LoVo (cell line): ENCODE measurements around the gene IFNA16.
"Not testable (repeated sequence)": the region's sequence is repeated elsewhere in the genome, so short reads cannot be mapped to it uniquely, and the experiment has no call there.

ENCODE experiments used
- DNase-seq: peaks from one replicate; pipeline ENCODE4 v3.0.0-alpha.2; 2016; ENCODE audit warnings: low spot score

IFNA16 gene

DNA sequence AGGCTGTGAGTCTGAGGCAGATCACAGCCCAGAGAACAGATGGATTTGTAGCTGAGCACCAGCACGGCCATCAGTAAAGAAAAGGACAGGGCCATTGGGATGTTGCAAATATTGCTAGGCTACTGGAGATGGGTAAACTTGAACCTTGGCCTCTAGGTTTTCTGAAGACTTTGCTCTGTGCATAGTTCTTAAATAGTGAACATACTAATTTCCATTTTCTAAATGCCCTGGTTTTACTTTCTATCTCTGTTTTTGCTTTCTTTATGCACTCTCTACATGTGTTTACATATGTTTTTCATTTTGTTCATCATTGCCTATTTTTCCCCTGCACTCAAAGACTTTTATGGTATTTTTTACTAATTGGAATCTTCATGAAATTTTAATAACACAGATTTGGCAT, at the start of gene IFNA16:
Gene IFNA16 (minus strand): TSS at position 101 of the 400 bp plus-strand sequence. CDS start 6 bp downstream, at position 95.
- not testable (repeated sequence) for DNase-seq

DNA sequence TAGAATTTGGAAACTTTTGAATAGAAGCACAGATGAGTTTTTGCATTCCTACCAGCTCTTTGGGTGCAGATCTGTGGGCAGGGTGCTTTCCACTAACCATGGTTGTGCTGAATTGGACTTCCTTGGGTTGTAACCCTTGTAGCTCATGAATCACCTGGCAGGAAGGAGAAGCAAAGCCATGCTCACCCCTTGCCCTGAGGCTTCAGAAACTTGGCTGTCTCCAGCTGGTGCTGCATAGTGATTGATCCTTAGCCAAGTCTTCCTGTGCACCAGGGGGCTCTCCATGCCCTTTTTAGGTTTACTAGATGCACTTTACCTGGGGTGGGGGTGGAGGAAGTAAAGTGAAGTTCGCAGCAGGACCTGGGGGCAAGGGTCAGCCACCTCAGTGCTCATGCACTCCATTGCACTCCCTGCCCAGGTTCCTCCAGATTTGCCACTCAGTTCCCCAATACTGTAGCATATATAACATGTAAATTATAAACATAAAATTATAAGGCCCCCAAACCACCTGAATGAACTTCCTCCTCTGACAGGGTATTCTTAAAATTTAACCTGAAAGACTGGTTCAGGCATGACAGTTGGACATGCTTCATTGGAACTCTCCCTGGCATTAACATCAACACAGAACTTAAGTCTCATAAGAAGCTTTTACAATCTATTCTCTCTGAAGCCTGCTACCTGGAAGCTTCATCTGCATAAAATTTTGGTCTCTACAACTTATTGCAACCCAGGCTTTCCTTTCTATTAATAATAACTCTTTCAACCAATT, 48.5 kb upstream of the IFNA16 start:
- no peak for DNase-seq

DNA sequence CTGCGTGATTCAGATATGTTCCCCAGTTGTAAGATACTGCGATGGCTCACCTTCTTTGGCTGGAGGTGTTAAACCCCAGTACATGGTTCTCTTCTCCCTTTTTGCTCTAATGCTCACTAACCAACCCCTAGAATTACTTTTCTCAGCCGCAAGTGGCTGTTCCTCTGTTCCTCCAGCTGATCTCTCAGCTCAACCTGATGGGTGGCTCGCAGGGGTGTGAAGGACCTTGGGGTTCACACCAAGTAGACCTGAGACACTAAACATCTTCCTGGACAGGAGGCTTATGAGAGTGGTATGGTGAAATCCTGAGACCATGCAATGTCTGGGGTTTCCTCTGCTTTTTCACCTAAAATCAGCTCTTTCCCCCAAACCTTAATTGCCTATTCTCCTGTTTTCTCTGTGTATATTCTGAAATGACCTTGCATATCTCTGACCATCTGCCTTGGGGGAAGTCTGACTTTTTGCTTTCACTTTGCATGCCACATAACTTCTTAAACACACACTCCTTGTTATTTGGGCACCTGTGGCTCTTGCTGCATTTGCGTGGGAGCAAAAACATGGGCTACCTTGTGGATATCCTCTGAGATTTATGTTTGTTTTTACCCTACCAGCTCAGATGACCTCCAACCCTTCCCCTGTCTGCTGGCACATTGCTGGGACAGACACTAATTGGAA, 38.6 kb upstream of the IFNA16 start:
- DNase-seq, result no peak

DNA sequence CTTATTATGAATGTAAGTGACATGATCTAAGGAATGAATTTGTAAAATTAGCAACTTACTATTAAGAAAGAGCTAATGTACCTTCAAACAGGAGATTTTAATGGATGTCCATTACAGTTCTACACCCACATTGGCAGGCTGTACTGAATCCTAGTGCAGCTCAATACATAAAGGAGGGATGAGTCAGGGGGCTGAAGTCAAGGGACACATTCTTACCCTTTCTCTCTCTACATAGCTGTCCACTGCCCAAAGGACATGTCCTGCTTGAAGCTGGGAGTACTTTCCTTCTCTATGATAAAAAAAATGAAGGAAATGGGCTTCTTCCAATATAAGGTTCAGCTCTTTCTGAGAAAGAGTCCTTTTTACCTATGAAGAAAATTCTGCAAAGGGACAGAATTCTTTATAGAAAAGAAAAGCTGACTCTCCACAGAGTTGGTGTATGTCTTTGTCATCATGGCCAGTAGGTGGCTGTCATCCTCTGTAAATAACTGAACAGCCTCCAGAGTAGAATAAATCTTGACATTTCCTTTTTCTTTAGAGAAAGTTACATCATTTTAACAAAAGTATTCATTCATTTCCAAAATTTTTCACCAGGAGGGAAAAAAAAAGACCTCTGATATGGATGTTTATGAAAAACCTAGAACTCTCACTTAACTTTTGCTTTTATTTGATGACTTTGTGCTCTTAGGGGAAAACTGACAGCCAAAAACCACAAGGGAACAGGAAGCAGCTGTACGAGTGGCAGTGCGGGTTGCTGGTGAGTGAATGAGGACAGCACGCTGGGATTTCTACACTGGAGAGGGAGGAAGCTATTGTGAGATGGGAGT, 35.8 kb upstream of the IFNA16 start:
- DNase-seq, result peak; percentile 50

DNA sequence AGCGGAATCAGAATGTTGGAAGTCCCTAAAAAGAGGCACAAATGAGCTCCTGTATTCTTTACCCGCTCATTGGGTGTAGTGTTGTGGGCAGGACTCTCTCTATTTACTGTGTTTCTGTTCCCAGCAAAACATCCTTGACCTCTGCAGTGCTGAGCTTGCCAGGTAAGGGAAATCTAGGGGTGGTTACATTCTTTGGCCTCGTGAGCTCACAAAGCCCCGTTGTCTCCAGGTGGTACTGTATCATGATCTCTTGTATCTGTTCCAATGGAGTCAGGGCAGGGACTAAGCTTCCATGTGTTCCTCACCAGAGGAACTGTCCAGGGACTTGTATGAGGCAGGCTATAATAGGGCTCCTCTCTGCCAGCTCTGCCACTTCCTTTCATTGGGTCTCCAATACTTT, 34.5 kb upstream of the IFNA16 start:
- no peak for DNase-seq

DNA sequence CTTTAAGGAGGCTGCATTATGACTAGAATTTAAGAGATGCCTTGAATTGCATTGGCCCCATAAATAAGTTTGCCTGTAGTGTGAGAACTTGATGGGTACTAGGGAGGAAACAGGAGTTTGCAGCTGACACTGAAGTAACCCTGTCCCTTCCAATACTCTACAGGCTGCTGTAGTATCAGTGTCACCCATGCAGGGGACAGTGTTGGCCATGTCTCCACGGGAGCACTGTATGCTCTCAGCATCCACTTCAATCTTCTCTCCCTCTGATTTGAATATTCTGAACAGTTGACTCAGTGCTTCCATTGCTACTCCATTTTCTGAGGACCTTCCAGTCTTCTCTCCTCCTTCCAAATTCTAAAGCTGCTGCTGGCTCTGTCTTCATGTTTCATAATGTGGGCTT, 34.1 kb upstream of the IFNA16 start:
- no peak for DNase-seq

DNA sequence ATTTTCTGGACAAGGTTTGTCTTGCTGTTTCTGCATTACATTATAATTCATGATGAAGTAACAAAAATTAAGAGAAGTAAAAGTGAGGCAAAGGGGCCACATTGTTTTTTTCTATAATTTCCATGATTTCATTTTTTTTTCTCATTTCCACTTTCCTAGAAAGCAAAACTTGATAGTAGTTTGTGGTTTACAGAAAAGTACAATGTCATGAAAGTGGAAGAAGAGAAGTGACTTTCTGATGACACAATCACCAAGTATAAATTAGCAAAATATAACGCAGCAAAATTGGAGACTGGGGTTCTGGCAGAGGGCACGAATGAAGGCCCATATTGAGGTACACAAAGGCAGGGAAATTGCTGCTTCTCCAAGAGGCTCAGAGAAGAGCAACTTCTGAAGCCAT, 27.7 kb upstream of the IFNA16 start:
- DNase-seq, result no peak

DNA sequence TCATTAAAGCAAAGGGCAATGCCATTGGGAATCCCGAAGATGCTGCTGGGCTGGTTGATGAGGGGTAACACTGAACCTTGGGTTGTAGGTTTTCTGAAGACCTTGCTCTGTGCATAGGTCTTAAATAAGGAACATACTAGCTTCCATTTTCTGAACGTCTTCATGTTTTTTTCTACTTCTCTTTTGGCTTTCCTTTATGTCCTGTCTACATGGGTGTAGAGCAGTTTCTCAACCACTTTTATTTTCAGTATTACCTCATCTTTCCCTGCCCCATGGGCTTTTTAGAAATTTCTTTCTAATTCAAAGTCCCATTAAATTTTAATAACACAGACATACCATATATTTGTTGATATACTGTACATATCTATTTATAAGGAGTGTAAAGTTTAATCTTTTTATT, 22.8 kb upstream of the IFNA16 start, which contains the start of gene IFNA14:
Gene IFNA14 (minus strand): TSS at position 95 of the 400 bp plus-strand sequence. CDS start 70 bp downstream, at position 25.
- DNase-seq, result no peak

DNA sequence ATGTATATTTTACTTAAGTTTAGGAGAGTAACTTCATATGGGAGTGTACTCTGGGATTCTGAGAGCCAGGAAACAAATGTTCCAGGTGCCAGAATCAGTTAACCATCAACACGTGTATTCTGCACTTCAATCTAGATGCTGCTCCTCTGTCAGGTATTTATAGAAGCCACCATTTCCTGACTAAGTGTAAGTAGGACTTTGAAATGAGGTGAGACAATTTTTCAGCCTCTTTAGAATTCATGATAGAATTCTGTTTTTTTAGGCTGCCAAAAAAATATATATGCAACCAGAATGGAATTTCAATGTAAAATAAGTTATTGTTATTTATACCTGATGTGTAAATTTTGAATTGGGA, 19.2 kb upstream of the IFNA16 start:
- not testable (repeated sequence) for DNase-seq

DNA sequence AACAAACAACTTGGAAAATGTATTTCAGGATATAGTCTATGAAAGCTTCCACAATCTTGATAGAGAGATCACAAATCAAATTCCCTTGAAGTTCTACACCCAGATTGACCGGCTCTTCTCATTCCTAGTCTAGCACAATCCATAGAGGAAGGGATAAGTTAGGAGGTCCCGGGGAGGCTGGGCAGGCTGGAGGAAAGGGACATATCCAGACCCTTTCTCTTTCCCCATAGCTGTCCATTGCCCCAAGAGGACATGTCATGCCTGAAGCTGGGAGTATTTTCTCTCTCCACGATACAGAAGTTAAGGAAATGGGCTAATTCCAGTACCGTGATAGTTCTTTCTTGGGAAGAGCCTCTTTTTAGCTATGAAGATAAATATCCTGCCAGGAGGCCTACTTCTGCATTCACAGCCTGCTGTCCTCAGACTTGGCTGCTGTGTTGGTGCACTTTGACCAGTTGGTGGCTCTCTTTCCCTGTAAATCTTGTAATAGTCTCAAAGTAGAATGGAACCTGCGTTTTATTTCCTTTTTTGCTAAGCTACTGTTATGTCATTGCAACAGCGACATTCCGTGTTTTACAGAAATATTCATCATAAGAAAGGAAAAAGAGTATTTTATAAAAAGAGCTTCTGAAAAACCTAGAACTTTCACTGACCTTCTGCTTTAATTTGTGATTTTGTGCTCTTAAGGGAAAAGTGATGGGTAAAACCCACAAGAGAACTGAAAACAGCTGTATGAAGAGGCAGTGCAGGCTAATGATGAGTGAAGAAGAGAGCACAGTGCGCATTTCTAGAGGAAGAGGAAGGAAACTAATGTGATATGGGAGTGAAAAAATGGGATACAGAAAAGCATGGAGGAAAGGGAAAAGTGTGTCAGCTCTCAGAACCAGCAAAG, 18.6 kb upstream of the IFNA16 start:
- DNase-seq, result peak; percentile 48

DNA sequence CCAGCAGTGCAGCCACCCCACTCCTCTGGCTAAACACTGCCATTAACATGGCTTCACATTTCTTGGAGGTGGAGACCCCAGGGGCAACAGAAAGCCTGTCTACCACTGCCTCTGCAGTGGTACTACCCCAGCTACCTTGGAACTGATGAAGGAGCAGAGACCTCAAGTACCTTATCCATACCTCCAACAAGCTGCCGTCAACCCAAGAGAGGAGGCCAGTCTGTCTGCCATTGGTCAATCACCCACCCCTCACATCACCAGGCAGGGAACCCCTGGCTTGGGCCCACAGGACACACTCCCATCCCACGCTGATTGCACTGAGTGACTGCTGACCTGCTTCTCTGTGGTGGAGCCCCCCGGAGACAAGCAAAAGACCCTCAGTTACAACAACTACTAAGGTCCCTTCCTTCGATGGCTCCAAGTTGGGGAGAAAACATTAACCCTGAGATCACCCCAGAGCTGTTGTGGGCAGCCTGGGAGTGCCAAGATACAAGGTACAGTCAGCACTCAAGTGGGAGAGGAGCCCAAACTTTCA, 17.1 kb upstream of the IFNA16 start:
- no peak for DNase-seq

DNA sequence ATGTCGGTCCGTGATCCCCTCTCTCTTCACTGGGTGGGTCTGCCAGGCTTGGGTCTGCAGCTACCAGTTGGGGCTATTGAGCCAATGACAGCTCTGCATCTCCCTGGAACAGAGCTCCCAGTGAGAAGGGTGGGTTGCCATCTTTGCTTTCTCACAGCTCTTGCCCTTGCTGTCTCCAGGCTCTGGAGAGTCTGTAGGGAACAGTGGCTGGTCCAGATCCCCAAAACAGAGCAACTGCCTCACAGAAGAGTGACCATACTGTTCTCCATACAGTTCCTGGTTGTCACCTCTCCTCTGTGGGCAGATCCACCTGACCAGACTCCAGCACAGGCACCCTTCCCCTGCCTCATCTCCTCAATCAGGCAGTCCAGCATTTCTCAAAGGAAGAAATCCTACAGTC, 16.1 kb upstream of the IFNA16 start:
- DNase-seq, result no peak

DNA sequence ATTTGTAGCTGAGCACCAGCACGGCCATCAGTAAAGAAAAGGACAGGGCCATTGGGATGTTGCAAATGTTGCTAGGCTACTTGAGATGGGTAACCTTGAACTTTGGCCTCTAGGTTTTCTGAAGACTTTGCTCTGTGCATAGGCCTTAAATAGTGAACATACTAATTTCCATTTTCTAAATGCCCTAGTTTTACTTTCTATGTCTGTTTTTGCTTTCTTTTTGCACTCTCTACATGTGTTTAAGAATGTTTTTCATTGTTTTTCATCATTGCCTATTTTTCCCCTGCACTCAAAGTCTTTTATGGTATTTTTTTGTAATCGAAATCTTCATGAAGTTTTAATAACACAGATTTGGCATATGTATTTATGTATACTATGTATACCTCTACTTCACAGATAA, 11.0 kb upstream of the IFNA16 start, which contains the start of gene IFNA17:
Gene IFNA17 (minus strand): TSS at position 101 of the 400 bp plus-strand sequence. CDS start 49 bp downstream, at position 52.
- DNase-seq, result no peak

DNA sequence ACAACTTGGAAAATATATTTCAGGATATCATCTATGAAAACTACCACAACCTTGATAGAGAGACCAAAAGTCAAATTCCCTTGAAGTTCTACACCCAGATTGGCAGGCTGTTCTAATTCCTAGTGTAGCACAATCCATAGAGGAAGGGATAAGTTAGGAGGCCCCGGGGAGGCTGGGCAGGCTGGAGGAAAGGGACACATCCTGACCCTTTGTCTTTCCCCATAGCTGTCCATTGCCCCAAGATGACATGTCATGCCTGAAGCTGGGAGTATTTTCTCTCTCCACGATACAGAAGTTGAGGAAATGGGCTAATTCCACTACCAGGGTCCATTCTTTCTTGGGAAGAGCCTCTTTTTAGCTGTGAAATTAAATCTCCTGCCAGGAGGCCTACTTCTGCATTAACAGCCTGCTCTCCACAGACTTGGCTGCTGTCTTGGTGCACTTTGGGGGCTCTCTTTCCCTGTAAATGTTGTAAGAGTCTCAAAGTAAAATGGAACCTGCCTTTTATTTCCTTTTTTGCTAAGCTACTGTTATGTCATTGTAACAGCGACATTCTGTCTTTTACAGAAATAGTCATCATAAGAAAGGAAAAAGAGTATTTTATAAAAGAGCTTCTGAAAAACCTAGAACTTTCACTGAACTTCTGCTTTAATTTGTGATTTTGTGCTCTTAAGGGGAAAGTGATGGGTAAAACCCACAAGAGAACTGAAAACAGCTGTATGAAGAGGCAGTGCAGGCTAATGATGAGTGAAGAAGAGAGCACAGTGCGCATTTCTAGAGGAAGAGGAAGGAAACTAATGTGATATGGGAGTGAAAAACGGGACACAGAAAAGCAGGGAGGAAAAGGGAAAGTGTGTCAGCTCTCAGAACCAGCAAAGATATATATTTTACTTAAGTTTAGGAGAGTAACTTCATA, 3.4 kb downstream of the IFNA16 start:
- not testable (repeated sequence) for DNase-seq

DNA sequence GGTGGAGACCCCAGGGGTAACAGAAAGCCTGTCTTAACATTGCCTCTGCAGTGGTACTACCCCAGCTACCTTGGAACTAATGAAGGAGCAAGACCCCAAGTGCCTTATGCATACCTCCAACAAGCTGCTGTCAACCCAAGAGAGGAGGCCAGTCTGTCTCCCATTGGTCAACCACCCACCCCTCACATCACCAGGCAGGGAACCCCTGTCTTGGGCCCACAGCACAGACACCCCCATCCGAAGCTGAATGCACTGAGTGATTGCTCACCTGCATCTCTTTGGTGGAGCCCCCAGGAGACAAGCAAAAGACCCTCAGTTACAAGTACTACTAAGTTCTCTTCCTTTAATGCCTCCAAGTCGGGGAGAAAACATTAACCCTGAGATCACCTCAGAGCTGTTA, 5.0 kb downstream of the IFNA16 start:
- not testable (repeated sequence) for DNase-seq

DNA sequence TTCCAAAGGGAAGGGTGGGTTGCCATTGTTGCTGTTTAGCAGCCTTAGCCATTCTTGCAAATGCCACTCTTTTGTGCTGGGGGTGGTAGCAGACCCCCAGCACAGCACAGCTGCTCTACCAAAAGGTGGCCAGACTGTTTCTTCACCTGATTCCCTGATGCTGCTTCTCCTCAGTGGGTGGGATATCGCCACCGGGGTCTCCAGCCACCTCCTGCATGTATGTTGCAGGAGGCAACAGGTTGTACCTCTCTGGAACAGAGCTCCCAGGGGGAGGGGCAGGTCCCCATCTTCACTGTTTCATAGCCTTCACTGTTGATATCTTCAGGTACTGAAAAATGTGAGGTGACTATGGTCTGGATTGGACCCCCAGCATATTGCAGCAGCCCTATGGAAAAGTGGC, 6.3 kb downstream of the IFNA16 start:
- DNase-seq, result not testable (repeated sequence)

DNA sequence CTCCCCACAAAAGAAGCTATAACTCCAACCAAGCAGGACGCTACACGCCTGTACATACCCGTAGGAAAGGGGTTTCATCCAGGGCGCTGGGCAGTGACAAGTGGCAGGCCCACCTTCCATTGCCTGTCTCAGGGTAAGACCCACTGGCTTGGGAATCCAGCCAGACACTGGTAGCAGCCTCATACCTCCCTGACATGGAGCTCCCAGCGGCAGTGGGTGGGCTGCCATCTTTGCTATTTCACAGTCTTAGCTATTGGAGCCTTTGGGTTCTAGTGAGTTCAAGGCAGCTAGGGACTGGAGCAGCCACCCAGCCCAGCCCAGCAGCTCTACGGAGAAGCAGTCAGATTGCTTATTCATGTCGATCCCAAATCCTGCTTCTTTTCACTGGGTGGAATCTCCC, 6.8 kb downstream of the IFNA16 start:
- DNase-seq, result no peak

DNA sequence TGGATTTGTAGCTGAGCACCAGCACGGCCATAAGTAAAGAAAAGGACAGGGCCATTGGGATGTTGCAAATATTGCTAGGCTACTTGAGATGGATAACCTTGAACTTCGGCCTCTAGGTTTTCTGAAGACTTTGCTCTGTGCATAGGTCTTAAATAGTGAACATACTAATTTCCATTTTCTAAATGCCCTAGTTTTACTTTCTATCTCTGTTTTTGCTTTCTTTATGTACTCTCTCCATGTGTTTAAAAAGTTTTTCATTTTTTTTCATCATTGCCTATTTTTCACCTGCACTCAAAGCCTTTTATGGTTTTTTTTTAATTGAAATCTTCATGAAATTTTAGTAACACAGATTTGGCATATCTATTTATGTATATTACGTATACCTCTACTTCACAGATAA, 10.1 kb downstream of the IFNA16 start, which contains the start of gene IFNA10:
Gene IFNA10 (minus strand): TSS at position 101 of the 400 bp plus-strand sequence. CDS start 46 bp downstream, at position 55.
- not testable (repeated sequence) for DNase-seq

DNA sequence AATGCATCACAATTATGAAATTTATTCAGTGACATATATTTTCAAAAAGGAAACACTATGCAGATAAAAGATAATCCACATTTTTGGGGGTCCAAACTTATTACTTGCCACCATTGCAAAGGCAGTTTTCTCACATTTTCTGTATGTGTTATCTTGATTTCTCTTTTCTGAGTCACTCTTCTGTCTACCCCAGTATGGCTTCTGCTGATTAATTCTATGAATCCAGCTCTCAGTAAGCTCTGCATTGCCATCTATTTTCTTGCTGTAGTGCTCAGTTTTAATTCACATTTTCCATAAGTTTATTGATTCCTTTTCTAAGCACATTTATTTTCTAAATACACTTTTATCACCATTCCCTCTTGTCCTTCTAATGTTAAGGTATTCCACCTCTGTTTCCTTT, 11.9 kb downstream of the IFNA16 start:
- no peak for DNase-seq

DNA sequence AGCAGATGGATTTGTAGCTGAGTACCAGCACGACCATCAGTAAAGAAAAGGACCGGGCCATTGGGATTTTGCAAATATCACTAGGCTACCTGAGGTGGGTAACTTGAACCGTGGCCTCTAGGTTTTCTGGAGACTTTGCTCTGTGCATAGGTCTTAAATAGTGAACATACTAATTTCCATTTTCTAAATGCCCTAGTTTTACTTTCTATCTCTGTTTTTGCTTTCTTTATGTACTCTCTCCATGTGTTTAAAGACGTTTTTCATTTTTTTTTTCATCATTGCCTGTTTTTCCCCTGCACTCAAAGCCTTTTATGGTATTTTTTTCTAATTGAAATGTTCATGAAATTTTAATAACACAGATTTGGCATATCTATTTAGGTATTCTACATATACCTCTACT, 15.0 kb downstream of the IFNA16 start, which contains the start of gene IFNA7:
Gene IFNA7 (minus strand): TSS at position 101 of the 400 bp plus-strand sequence. CDS start 40 bp downstream, at position 61.
- not testable (repeated sequence) for DNase-seq
